ENCODE results near the gene GNG4. TPM values are rescaled to one million over a fixed set of nuclear protein-coding genes. Genes with fewer than 3 reads are reported as not detected.

GNG4 gene
- total and polyA plus RNA-seq, 9 of the 15 experiments (the other 6 are each of a cell fraction or from before 2014, with no cell fraction given), result 0.06 to 0.58 (median 0.08) TPM; not detected in 4

- TF ChIP-seq ZNF407 (IDR thresholded peaks at IDR 0.05; ENCODE audit: low read depth) (no peak; the same call in 1 of the 2 replicates), FOXA3 (CRISPR knock-in tag; conservative IDR thresholded peaks at IDR 0.05 in 1 of 2, IDR thresholded peaks at IDR 0.05 in 1 of 2) (peak in 1 of 2 experiments; percentile 97; a peak in 2 of 4 replicates), MYBL2 (IDR thresholded peaks at IDR 0.05; ENCODE audit: low read depth) (no peak), MYBL2 (CRISPR knock-in tag; IDR thresholded peaks at IDR 0.05; ENCODE audit: borderline replicate concordance) (no peak), L3MBTL2 (IDR thresholded peaks at IDR 0.05) (peak; percentile 95), CEBPG (CRISPR knock-in tag; IDR thresholded peaks at IDR 0.05) (0 out of 2 replicates have a peak, but pooled peaks have one; percentile 55), CEBPG (tag; conservative IDR thresholded peaks at IDR 0.05 in 1 of 2, IDR thresholded peaks at IDR 0.05 in 1 of 2) (no peak), PHF8 (IDR thresholded peaks at IDR 0.05; ENCODE audit: borderline replicate concordance, low read length) (peak; percentile 83), SUPT5H (IDR thresholded peaks at IDR 0.05) (peak; percentile 93)
These were observed 144.9 kb downstream of the GNG4 start (continued) for GRCh38 chr1:235504494-235505222.

Data from K562 (cell line).